GM12874 (cell line): ENCODE results near the gene CDH4.

Source experiments
- TF ChIP-seq, protein P1 (sequence below): IDR thresholded peaks from 2 replicates; pipeline ENCODE4 v1.5.1; 2011; ENCODE audit warnings: low read depth, mild to moderate bottlenecking, control low read depth, low read length, moderate library complexity; ENCODE audit not compliant: insufficient read depth

CDH4 gene

DNA sequence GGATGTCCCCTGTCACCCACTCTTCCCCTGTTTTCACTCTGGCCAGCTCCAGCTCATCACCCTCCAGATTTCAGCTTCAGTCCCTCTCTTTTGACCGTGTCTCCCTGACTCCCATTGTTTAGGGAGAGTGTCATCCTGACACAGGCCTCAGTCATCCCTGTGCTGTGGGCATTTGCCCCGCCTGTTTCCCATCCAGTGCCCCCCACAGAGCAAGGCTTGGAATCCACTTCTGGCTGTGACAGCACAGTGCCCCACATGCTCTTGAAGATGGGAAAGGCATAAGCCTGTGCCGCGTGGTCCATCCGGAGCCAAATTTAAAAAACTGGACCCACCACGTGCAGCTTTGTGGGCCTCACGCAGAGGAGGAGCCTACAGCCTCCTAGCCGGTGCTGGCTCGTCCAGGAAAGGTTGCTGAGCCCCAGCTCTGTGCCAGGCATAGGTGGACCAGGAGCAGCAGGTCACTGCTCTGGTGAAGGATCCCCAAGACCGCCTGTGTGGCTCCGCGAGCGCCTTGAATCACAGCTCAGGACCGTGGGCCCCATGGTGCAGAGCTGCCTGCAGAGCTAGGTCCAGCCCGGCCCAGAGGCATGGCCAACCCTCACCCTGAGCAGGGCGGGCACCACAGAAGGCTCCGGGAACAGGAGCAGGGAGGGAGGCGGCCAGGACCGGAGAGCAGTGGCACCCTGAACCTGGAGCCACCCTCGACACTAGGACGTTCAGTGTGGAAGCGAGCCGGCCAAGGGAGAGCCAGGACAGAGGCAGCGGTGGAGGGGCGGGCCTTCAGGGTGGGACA lies 172.8 kb downstream of the CDH4 start:
- TF ChIP-seq, protein P1, sequence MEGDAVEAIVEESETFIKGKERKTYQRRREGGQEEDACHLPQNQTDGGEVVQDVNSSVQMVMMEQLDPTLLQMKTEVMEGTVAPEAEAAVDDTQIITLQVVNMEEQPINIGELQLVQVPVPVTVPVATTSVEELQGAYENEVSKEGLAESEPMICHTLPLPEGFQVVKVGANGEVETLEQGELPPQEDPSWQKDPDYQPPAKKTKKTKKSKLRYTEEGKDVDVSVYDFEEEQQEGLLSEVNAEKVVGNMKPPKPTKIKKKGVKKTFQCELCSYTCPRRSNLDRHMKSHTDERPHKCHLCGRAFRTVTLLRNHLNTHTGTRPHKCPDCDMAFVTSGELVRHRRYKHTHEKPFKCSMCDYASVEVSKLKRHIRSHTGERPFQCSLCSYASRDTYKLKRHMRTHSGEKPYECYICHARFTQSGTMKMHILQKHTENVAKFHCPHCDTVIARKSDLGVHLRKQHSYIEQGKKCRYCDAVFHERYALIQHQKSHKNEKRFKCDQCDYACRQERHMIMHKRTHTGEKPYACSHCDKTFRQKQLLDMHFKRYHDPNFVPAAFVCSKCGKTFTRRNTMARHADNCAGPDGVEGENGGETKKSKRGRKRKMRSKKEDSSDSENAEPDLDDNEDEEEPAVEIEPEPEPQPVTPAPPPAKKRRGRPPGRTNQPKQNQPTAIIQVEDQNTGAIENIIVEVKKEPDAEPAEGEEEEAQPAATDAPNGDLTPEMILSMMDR = no peak

DNA sequence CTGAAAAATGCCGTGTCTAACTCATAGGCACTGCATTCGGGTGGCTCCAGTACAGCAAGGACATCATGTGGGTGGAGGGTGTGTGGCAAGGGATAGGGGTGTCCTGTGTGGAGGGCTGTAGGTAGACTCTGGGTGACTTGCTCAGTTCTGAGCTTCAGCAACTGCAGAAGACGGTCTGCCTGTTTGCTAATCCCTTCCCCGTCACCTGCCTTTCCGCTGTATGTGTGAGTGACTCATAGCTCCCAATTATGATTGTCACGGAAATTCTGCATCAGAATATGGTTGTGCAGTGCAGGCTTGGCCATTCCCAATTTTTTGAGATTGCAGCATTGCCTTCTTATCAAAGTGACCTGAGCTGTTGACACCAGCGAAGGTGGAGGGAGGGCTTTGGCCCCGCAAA lies 174.3 kb downstream of the CDH4 start:
- TF ChIP-seq, protein P1 = no peak

DNA sequence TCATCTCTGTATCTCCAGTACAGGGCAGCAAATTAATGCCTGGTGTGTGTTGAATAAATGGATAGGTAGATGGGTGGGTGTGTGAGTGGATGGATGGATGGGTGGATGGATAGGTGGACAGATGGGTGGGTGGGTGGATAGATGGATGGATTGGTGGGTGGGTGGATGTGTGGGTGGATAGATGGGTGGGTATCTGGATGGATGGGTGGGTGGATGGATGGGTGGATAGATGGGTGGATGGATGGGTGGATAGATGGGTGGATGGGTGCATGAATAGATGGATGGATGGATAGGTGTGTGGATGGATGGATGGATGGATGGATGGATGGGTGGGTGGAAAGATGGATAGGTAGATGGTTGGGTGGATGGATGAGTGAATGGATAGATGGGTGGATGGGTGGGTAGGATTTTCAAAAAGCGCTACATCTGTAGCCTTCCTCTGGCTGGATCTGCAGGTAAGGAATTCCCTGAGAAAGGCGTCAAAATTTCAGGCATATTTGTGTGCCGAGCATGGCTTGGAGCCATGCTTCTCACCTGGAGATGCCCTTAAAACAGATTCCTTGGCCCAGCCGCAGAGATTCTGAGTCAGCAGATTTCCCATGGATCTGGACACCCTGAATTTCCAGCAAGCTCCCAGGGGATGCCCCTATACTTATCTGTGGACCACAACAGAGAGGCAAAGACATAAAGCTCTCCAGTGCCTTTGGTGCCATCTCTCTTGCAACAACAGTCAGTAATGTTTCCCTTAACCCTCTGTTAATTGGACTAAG lies 177.6 kb downstream of the CDH4 start:
- TF ChIP-seq, protein P1 = no peak

DNA sequence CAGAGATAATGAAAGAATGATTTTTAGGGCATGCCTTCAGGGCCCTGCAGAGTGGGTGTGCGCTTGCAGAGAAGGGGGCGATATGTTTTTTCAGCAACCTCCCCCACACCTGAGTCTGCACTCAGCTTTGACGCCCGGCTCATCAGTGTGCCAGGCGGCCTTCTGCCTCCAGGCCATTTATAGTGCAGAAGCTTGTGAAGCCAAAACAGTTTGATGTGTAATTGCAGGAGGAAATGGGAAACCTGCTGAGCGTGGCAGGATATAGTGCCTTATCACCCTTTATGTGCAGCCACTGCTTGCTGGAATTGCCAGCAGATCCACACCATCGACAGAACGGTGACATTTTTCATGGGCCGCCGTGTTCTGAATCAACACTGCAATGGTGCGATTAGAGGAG lies 178.2 kb downstream of the CDH4 start:
- TF ChIP-seq, protein P1 = no peak

DNA sequence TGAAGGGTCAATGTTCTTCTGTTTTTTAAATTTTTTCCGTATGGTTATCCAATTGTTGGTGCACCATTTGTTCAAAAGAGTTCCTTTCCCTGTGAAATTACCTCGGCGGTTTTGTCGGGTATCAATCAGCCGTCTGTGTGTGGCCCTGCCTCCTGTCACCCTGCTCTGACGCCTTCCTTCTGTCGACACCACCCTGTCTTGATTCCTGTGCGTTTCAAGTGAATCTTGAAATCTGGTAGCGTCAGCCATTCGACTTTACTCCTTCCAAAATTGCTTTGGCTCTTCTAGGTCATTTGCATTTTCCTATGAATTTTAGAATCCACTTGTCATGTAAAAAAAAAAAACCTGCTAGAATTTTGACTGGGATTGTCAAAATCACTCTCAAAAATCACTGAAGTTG lies 181.1 kb downstream of the CDH4 start:
- TF ChIP-seq, protein P1 = no peak

DNA sequence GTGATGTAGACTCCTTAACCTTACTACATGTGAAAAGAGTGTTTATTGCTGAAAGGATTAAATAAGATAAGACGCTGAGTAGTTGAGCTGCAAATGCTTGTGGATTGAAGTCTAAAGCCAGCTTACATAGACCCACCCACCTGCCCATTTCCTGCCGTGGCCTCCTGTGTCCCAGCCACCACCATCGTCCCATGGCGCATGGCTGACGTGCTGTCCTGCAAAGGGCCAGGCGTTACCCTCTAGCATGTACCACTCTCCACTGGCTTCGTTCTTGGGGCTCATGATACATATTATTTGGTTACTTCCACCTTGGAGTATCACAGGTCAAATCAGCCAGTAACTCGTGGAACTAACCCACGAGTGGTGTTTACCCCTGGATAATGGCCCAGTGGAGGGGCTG lies 181.8 kb downstream of the CDH4 start:
- TF ChIP-seq, protein P1 = no peak

DNA sequence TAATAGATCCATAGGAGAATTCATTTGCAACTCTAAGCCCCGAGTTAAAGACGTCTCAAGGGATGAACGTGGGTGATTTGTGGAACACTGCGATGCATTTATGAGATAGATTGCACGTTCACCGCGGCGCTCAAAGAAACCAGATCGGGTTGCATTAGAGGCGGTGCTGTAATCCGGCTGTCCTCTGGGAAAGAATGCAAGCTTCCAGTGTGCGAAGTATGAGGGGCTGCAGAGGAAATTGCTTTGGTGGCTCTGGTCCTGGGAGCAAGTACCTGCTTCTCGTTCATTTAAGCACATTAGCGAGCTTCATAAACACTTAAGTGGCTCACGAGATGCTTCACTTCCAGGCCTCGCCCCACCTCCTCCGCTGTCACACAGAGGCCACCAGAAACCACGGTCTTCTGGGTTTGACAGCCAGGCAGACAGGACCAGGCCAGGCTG lies 182.3 kb downstream of the CDH4 start:
- TF ChIP-seq, protein P1 = no peak
